Activated CD4-positive, alpha-beta T cell treated with anti-CD3 and anti-CD28 coated beads, Interleukin-2, amount 10 ng/mL, durations not matched to agents 7 days and 5 days (primary cell): ENCODE results near the gene SUSD5. TPM values are rescaled to one million over a fixed set of nuclear protein-coding genes. Genes with fewer than 3 reads are reported as not detected.
A peak's percentile ranks its signal among the peaks of the same experiment; 100 is the strongest.
"Not testable (repeated sequence)": the region's sequence is repeated elsewhere in the genome, so short reads cannot be mapped to it uniquely, and the experiment has no call there.

Experiments
- CTCF ChIA-PET: fragments of 350-600 bp; sonication (Branson Sonifier 250); formaldehyde crosslinking; loops from one replicate; lab custom pipeline; 2021; ENCODE audit warnings: antibody characterized with exemption; lab: Charles Lee
- POLR2A ChIA-PET: fragments of 350-600 bp; sonication (Branson Sonifier 250); formaldehyde crosslinking; loops from one replicate; lab custom pipeline; 2021; ENCODE audit warnings: antibody characterized with exemption; lab: Charles Lee
- DNase-seq: peaks from one replicate; pipeline ENCODE4 v3.0.0-alpha.2; 2020
- H3K27ac Mint-ChIP-seq: one replicate; pipeline ENCODE4 v1.8.0; 2021; ENCODE audit warnings: mild to moderate bottlenecking, moderate library complexity, mixed read lengths
- H3K27me3 Mint-ChIP-seq: one replicate; pipeline ENCODE4 v1.8.0; 2021; ENCODE audit warnings: mixed read lengths
- H3K36me3 Mint-ChIP-seq: one replicate; pipeline ENCODE4 v1.8.0; 2021; ENCODE audit warnings: low read depth, mixed read lengths
- H3K4me1 Mint-ChIP-seq: one replicate; pipeline ENCODE4 v1.8.0; 2021; ENCODE audit warnings: mixed read lengths
- H3K4me3 Mint-ChIP-seq: one replicate; pipeline ENCODE4 v1.8.0; 2021; ENCODE audit warnings: mild to moderate bottlenecking, moderate library complexity, mixed read lengths
- H3K9me3 Mint-ChIP-seq: one replicate; pipeline ENCODE4 v1.8.0; 2021; ENCODE audit warnings: mixed read lengths
- total RNA-seq, 2 experiments: library from RNA; stranded (reverse); gene quantifications; one replicate each; pipeline ENCODE4 v1.2.3, GENCODE V29; 2021

Gene SUSD5
- total RNA-seq, 2 experiments from 2014 or later, result not detected

- no peaks in the 10 kb centered on the region for H3K4me1 Mint-ChIP-seq
- no peak overlapping the region for H3K4me3 Mint-ChIP-seq
- no peaks in the 10 kb centered on the region for H3K36me3 Mint-ChIP-seq
- H3K9me3 Mint-ChIP-seq, result no peaks in the 10 kb centered on the region
- ChIA-PET POLR2A (no interaction called here), CTCF (interaction anchor here (0.6 kb wide), 1 partner anchor 49 kb away, joined by 3 read pairs; no protein-coding TSS in a partner anchor)
- no peak overlapping the region for H3K27ac Mint-ChIP-seq
- no peak for DNase-seq
- peaks cover 19% of the 10 kb centered on the region for H3K27me3 Mint-ChIP-seq
These were observed 33.7 kb downstream of the SUSD5 start for GRCh38 chr3:33184863-33185262.

GRCh38 chr3:33181641-33182040, 37.0 kb downstream of the SUSD5 start:
- H3K4me1 Mint-ChIP-seq, H3K36me3 Mint-ChIP-seq, CTCF ChIA-PET, POLR2A ChIA-PET, DNase-seq, H3K4me3 Mint-ChIP-seq, H3K27ac Mint-ChIP-seq, H3K9me3 Mint-ChIP-seq: not testable (repeated sequence)
- peaks cover 22% of the 10 kb centered on the region for H3K27me3 Mint-ChIP-seq

- CTCF ChIA-PET, result no interaction called here
- DNase-seq, result no peak
- Mint-ChIP-seq H3K4me1 (no peaks in the 10 kb centered on the region), H3K27me3 (peaks cover 24% of the 10 kb centered on the region), H3K27ac (no peak overlapping the region), H3K9me3 (peaks cover 3% of the 10 kb centered on the region), H3K36me3 (no peaks in the 10 kb centered on the region), H3K4me3 (no peak overlapping the region)
- POLR2A ChIA-PET, result no interaction called here
These were observed 37.4 kb downstream of the SUSD5 start for GRCh38 chr3:33181229-33181628.

- H3K27me3 Mint-ChIP-seq, result peaks cover 15% of the 10 kb centered on the region
- H3K36me3 Mint-ChIP-seq, result no peaks in the 10 kb centered on the region
- no peaks in the 10 kb centered on the region for H3K4me1 Mint-ChIP-seq
- no peak for DNase-seq
- no peak overlapping the region for H3K27ac Mint-ChIP-seq
- H3K9me3 Mint-ChIP-seq, result peaks cover 3% of the 10 kb centered on the region
- H3K4me3 Mint-ChIP-seq, result no peak overlapping the region
- ChIA-PET CTCF (no interaction called here), POLR2A (no interaction called here)
These were observed 39.5 kb downstream of the SUSD5 start for GRCh38 chr3:33179132-33179531.

DNA sequence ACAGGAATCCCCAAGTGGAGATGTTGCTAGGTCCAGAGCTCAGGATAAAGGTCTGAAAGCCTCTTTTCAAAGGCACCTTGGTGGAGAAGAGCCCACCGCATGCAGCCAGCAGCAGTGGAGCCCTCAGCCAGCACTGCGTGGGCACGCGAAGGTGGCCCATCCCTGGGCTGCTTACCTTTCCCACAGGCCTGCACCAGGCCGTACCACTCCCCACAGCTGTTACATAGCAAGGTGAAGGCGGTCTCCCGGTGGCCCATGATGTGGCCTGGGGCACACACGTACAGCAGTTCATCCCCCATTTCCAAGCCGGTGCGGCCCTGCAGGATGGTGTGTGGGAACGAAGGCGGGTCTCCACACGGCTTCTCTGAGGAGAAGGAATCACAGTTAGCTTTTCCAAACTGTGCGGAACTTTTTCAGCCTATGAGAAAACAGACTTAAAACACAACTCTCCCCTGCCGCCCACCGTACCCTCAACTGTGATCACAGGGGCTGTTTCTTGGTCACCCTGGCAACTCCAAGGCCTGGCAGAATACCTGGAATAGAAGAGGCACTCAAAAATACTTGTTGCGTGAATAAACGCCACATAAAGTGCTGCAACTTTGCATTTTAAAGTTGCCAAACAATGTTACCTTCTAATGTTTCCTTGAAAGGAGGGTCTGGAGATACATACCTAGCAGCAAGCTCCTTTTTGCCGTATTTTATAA, 43.7 kb downstream of the SUSD5 start:
- no peak overlapping the region for H3K27ac Mint-ChIP-seq
- CTCF ChIA-PET, result interaction anchor here (1.1 kb wide), 1 partner anchor 43 kb away, joined by 4 read pairs; no protein-coding TSS in a partner anchor

GRCh38 chr3:33174095-33174494, 44.5 kb downstream of the SUSD5 start:
- H3K36me3 Mint-ChIP-seq, result peaks cover 4% of the 10 kb centered on the region
- DNase-seq, result no peak
- peaks cover 5% of the 10 kb centered on the region for H3K9me3 Mint-ChIP-seq
- POLR2A ChIA-PET, result no interaction called here
- peaks cover 9% of the 10 kb centered on the region for H3K27me3 Mint-ChIP-seq
- H3K4me3 Mint-ChIP-seq, result no peak overlapping the region
- no peak overlapping the region for H3K27ac Mint-ChIP-seq
- CTCF ChIA-PET, result interaction anchor here (1.1 kb wide), 1 partner anchor 43 kb away, joined by 4 read pairs; no protein-coding TSS in a partner anchor
- peaks cover 9% of the 10 kb centered on the region for H3K4me1 Mint-ChIP-seq

More for the DNA sequence above, 43.7 kb downstream of the SUSD5 start:
- Mint-ChIP-seq H3K9me3 (peaks cover 8% of the 10 kb centered on the region), H3K36me3 (peaks cover 4% of the 10 kb centered on the region), H3K27me3 (peaks cover 9% of the 10 kb centered on the region), H3K4me3 (no peak overlapping the region), H3K4me1 (peaks cover 9% of the 10 kb centered on the region)
- POLR2A ChIA-PET, result no interaction called here
- no peak for DNase-seq

- DNase-seq, result no peak
- Mint-ChIP-seq H3K9me3 (peaks cover 4% of the 10 kb centered on the region), H3K4me1 (peaks cover 9% of the 10 kb centered on the region), H3K27me3 (peaks cover 9% of the 10 kb centered on the region), H3K36me3 (peaks cover 4% of the 10 kb centered on the region), H3K4me3 (no peak overlapping the region), H3K27ac (no peak overlapping the region)
- ChIA-PET CTCF (no interaction called here), POLR2A (no interaction called here)
These were observed 44.9 kb downstream of the SUSD5 start for GRCh38 chr3:33173672-33174071.

GRCh38 chr3:33173103-33173502, 45.5 kb downstream of the SUSD5 start:
- peaks cover 4% of the 10 kb centered on the region for H3K36me3 Mint-ChIP-seq
- no peak overlapping the region for H3K27ac Mint-ChIP-seq
- ChIA-PET POLR2A (no interaction called here), CTCF (no interaction called here)
- H3K4me1 Mint-ChIP-seq, result peaks cover 9% of the 10 kb centered on the region
- peaks cover 4% of the 10 kb centered on the region for H3K9me3 Mint-ChIP-seq
- no peak overlapping the region for H3K4me3 Mint-ChIP-seq
- DNase-seq, result no peak
- peaks cover 9% of the 10 kb centered on the region for H3K27me3 Mint-ChIP-seq

DNA sequence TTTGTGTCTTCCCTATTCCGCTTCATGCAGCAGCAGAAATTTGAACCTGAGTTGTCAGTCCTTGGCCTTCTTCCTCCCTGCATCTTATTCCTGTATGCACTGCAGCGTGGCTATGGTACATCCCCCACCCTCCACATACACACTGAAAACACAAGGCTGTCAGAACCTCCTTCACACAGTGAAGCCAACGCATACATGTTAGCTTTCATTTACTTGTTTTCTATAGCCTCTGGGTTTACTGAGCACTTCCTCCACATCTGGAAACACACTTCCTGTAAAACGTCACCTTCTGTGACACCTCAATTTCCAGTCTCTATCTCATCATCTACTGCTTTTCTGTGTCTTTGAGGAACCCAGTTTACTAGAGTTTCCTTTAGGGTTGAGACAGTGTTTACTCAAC, 47.0 kb downstream of the SUSD5 start:
- peaks cover 4% of the 10 kb centered on the region for H3K9me3 Mint-ChIP-seq
- H3K4me3 Mint-ChIP-seq, result no peak overlapping the region
- ChIA-PET CTCF (no interaction called here), POLR2A (no interaction called here)
- peaks cover 4% of the 10 kb centered on the region for H3K36me3 Mint-ChIP-seq
- H3K27me3 Mint-ChIP-seq, result peaks cover 1% of the 10 kb centered on the region
- peak; percentile 27 for DNase-seq
- H3K4me1 Mint-ChIP-seq, result peaks cover 9% of the 10 kb centered on the region
- H3K27ac Mint-ChIP-seq, result peak overlapping the region; percentile 52

DNA sequence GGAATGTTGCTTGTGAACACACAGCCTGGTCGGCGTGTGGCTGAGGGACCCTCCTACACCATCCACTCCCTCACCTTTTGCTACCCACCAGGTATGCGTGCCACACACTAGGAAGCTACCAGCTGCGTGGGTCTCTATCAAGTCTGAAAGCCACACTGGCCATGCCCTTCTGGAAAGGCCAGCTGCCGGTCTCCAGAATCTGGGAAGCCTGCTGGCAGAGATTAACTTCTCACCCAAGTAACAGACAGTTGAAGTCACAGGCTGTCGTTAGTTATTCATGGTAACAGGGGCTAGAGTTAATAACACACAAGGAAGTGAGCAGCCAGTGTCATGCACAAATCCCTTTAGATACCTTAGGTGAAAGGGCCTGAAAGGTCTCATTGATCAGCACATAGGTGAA, 48.1 kb downstream of the SUSD5 start:
- Mint-ChIP-seq H3K4me1 (peaks cover 9% of the 10 kb centered on the region), H3K4me3 (no peak overlapping the region), H3K27me3 (no peaks in the 10 kb centered on the region), H3K36me3 (peaks cover 4% of the 10 kb centered on the region), H3K9me3 (peaks cover 4% of the 10 kb centered on the region), H3K27ac (no peak overlapping the region)
- ChIA-PET POLR2A (no interaction called here), CTCF (interaction anchor here (0.6 kb wide), 1 partner anchor 60 kb away, joined by 3 read pairs; no protein-coding TSS in a partner anchor)
- DNase-seq, result no peak

DNA sequence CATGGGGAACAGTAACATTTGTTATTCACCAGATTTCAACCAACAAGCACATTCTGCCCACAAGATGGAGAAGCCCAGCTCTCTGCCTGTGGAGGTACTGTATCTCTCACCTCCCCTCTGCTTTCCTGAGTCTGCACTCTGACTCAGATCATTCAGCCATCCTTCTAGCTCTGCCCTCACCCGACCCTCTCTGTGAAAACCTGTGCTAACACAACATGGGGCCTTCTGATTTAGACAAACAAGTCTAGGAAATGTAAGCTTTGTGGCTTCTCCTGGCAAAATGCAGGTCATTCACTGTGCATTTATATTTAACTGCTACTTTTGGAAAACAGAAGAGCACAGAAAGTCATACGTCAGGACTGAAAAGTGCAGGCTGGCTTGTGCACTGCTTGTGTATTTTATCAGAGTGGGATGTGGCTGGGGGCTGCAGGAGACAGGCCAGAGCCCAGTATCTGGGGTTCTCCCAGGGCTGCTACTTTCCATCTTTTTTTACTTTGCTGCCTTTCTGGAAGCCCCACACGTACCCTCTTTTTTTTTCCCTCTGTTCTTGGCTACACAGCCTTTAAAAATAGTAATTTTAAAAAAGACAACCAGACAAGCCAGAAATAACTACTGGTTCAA, 50.8 kb downstream of the SUSD5 start:
- peaks cover 4% of the 10 kb centered on the region for H3K9me3 Mint-ChIP-seq
- ChIA-PET POLR2A (no interaction called here), CTCF (interaction anchor here (1.1 kb wide), 2 partner anchors 9 to 27 kb away, joined by 3 to 4 read pairs; no protein-coding TSS in a partner anchor)
- H3K4me1 Mint-ChIP-seq, result peaks cover 9% of the 10 kb centered on the region
- peaks cover 4% of the 10 kb centered on the region for H3K36me3 Mint-ChIP-seq
- H3K27me3 Mint-ChIP-seq, result peaks cover 8% of the 10 kb centered on the region
- H3K27ac Mint-ChIP-seq, result no peak overlapping the region
- DNase-seq, result no peak
- H3K4me3 Mint-ChIP-seq, result no peak overlapping the region

- DNase-seq, result no peak
- peaks cover 9% of the 10 kb centered on the region for H3K4me1 Mint-ChIP-seq
- H3K27me3 Mint-ChIP-seq, result peaks cover 9% of the 10 kb centered on the region
- no peak overlapping the region for H3K27ac Mint-ChIP-seq
- ChIA-PET CTCF (interaction anchor here (0.8 to 1.1 kb wide), 3 partner anchors 9 to 27 kb away, joined by 3 to 4 read pairs (median 3); no protein-coding TSS in a partner anchor), POLR2A (no interaction called here)
- H3K4me3 Mint-ChIP-seq, result no peak overlapping the region
- H3K9me3 Mint-ChIP-seq, result peaks cover 4% of the 10 kb centered on the region
- H3K36me3 Mint-ChIP-seq, result peaks cover 4% of the 10 kb centered on the region
These were observed 51.3 kb downstream of the SUSD5 start for GRCh38 chr3:33167284-33167683.

- H3K27me3 Mint-ChIP-seq, result peaks cover 17% of the 10 kb centered on the region
- POLR2A ChIA-PET, result no interaction called here
- CTCF ChIA-PET, result no interaction called here
- no peaks in the 10 kb centered on the region for H3K4me1 Mint-ChIP-seq
- no peak overlapping the region for H3K4me3 Mint-ChIP-seq
- DNase-seq, result no peak
- no peaks in the 10 kb centered on the region for H3K36me3 Mint-ChIP-seq
- no peak overlapping the region for H3K27ac Mint-ChIP-seq
- no peaks in the 10 kb centered on the region for H3K9me3 Mint-ChIP-seq
These were observed 52.5 kb downstream of the SUSD5 start for GRCh38 chr3:33166095-33166494.
